Placental epithelial cell (primary cell): ENCODE results near the gene SEPHS2. TPM values are rescaled to one million over a fixed set of nuclear protein-coding genes. Genes with fewer than 3 reads are reported as not detected.
A peak's percentile ranks its signal among the peaks of the same experiment; 100 is the strongest.

Source experiments
- small RNA-seq: library from RNA; depleted of rRNA; stranded (forward); fragments of <200 nt; gene quantifications from one replicate; pipeline ENCODE3, GENCODE V24; 2012
- total RNA-seq: library from RNA; depleted of rRNA; stranded (reverse); fragments of >200 nt; gene quantifications from 2 replicates; pipeline ENCODE4 v1.2.3, GENCODE V29; 2012

SEPHS2 gene
- total RNA-seq, result 7.4 and 8.6 TPM in 2 replicates

GRCh38 chr16:30445408-30446202, at the start of gene SEPHS2:
Gene SEPHS2 (minus strand): TSS chr16:30445874. CDS start chr16:30445727, 147 bp downstream.

GRCh38 chr16:30472328-30472942, 26.8 kb upstream of the SEPHS2 start, which contains the start of gene ITGAL:
Gene ITGAL (plus strand): TSS chr16:30472742. CDS start chr16:30472838, 96 bp downstream.

GRCh38 chr16:30429678-30430427, 15.8 kb downstream of the SEPHS2 start, which contains the start of gene DCTPP1:
Gene DCTPP1 (minus strand): TSS chr16:30430030. CDS start chr16:30429980, 50 bp downstream.

GRCh38 chr16:30407102-30407803, 38.4 kb downstream of the SEPHS2 start, which contains the start of gene ZNF771:
Gene ZNF771 (plus strand): TSS chr16:30407606. CDS start chr16:30408054, 448 bp downstream.

GRCh38 chr16:30395155-30395991, 50.3 kb downstream of the SEPHS2 start, which contains the start of gene ZNF48:
Gene ZNF48 (plus strand): TSS chr16:30395420. CDS start chr16:30395795, 375 bp downstream.

Small RNA genes within 50 kb of the gene (small RNA-seq; reads per million reads assigned to genes)
- gene RF00019 (not detected), gene RF00406 (4.5 reads per million, percentile 90 among the genes with 10 or more reads in this experiment), gene RNU7-61P (0.98 reads per million, percentile 55 among the genes with 10 or more reads in this experiment)

Other genes starting within 250 kb of the SEPHS2 start
- 4.1 and 4.7 TPM in 2 replicates for gene SULT1A3, start 246.6 kb downstream of the SEPHS2 start, total RNA-seq
- gene NPIPB13, start 197.4 kb downstream of the SEPHS2 start, total RNA-seq, result 0.33 and 0.39 TPM in 2 replicates
- 37.5 and 38.1 TPM in 2 replicates for gene CD2BP2, start 90.6 kb downstream of the SEPHS2 start, total RNA-seq
- gene TBC1D10B, start 75.4 kb downstream of the SEPHS2 start, total RNA-seq, result 31.7 and 39.7 TPM in 2 replicates
- not detected in 2 replicates for gene MYL11, start 71.1 kb downstream of the SEPHS2 start, total RNA-seq
- gene SEPTIN1, start 63.3 kb downstream of the SEPHS2 start, total RNA-seq, result 0.39 TPM in 1 of 2 replicates, not detected in the other
- gene ZNF48, start 50.5 kb downstream of the SEPHS2 start, total RNA-seq, result 6.7 and 8.4 TPM in 2 replicates
- gene ZNF771, start 38.3 kb downstream of the SEPHS2 start, total RNA-seq, result 7.1 and 11.8 TPM in 2 replicates
- gene DCTPP1, start 15.8 kb downstream of the SEPHS2 start, total RNA-seq, result 13.0 and 15.4 TPM in 2 replicates
- not detected in 2 replicates for gene ITGAL, start 26.9 kb upstream of the SEPHS2 start, total RNA-seq
- gene ZNF768, start 80.7 kb upstream of the SEPHS2 start, total RNA-seq, result 28.7 and 36.7 TPM in 2 replicates
- 21.5 and 25.1 TPM in 2 replicates for gene ZNF747, start 89.0 kb upstream of the SEPHS2 start, total RNA-seq
- 6.6 and 7.5 TPM in 2 replicates for gene ZNF764, start 112.5 kb upstream of the SEPHS2 start, total RNA-seq
- 5.1 and 14.5 TPM in 2 replicates for gene ZNF688, start 125.8 kb upstream of the SEPHS2 start, total RNA-seq
- 9.2 and 14.1 TPM in 2 replicates for gene ZNF785, start 139.8 kb upstream of the SEPHS2 start, total RNA-seq
- 5.9 and 10.7 TPM in 2 replicates for gene ZNF689, start 164.5 kb upstream of the SEPHS2 start, total RNA-seq
- gene PRR14, start 205.1 kb upstream of the SEPHS2 start, total RNA-seq, result 7.9 and 11.3 TPM in 2 replicates
- gene FBRS, start 212.6 kb upstream of the SEPHS2 start, total RNA-seq, result 31.6 and 47.1 TPM in 2 replicates